ENCODE data around the gene SECISBP2.

SECISBP2 gene

GRCh38 chr9:89349607-89350006, 31.3 kb downstream of the SECISBP2 start:
- DNase-seq, result no peak

- DNase-seq, result no peak
Measured at GRCh38 chr9:89350988-89351557, 32.8 kb downstream of the SECISBP2 start.

- DNase-seq, result no peak
Measured at GRCh38 chr9:89351584-89352300, 33.4 kb downstream of the SECISBP2 start.

- DNase-seq, result no peak
Measured at GRCh38 chr9:89352451-89352850, 34.2 kb downstream of the SECISBP2 start.

GRCh38 chr9:89352874-89353649, 34.8 kb downstream of the SECISBP2 start:
- DNase-seq, result no peak

- DNase-seq, result no peak
Measured at GRCh38 chr9:89353989-89354388, 35.7 kb downstream of the SECISBP2 start.

GRCh38 chr9:89354471-89354870, 36.2 kb downstream of the SECISBP2 start:
- no peak for DNase-seq

GRCh38 chr9:89356782-89357181, 38.5 kb downstream of the SECISBP2 start:
- DNase-seq, result no peak

GRCh38 chr9:89357331-89358197, 39.3 kb downstream of the SECISBP2 start:
- no peak for DNase-seq

GRCh38 chr9:89358376-89358916, 40.1 kb downstream of the SECISBP2 start:
- DNase-seq, result no peak

GRCh38 chr9:89358985-89359384, 40.7 kb downstream of the SECISBP2 start:
- DNase-seq, result no peak

- DNase-seq, result no peak
Measured at GRCh38 chr9:89359751-89360261, 41.5 kb downstream of the SECISBP2 start.

- no peak for DNase-seq
Measured at GRCh38 chr9:89360465-89360864, 42.2 kb downstream of the SECISBP2 start.

- no peak for DNase-seq
Measured at GRCh38 chr9:89361031-89361430, 42.7 kb downstream of the SECISBP2 start.

- no peak for DNase-seq
Measured at GRCh38 chr9:89361816-89362646, 43.7 kb downstream of the SECISBP2 start.

- no peak for DNase-seq
Measured at GRCh38 chr9:89362647-89363310, 44.5 kb downstream of the SECISBP2 start.

- DNase-seq, result no peak
Measured at GRCh38 chr9:89363311-89363670, 45.0 kb downstream of the SECISBP2 start.

GRCh38 chr9:89363921-89364665, 45.8 kb downstream of the SECISBP2 start:
- no peak for DNase-seq

GRCh38 chr9:89364666-89365531, 46.6 kb downstream of the SECISBP2 start:
- no peak for DNase-seq

Measured in activated effector memory CD4-positive, alpha-beta T cell treated with Interleukin-2 at 50 U/mL for 16 hours (primary cell).